ENCODE results near the gene HOXD9. TPM values are rescaled to one million over a fixed set of nuclear protein-coding genes. Genes with fewer than 3 reads are reported as not detected.

HOXD9 gene
- total RNA-seq = not detected
- polyA plus RNA-seq = not detected

DNA sequence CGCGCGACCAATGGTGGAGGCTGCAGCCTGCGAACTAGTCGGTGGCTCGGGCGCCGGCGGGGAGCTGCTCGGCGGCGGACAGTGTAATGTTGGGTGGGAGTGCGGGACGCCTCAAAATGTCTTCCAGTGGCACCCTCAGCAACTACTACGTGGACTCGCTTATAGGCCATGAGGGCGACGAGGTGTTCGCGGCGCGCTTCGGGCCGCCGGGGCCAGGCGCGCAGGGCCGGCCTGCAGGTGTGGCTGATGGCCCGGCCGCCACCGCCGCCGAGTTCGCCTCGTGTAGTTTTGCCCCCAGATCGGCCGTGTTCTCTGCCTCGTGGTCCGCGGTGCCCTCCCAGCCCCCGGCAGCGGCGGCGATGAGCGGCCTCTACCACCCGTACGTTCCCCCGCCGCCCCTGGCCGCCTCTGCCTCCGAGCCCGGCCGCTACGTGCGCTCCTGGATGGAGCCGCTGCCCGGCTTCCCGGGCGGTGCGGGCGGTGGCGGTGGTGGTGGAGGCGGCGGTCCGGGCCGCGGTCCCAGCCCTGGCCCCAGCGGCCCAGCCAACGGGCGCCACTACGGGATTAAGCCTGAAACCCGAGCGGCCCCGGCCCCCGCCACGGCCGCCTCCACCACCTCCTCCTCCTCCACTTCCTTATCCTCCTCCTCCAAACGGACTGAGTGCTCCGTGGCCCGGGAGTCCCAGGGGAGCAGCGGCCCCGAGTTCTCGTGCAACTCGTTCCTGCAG is at the start of gene HOXD9:
TSS of gene HOXD9 (plus strand) at position 37 of the 728 bp plus-strand sequence. CDS start at position 87, 50 bp downstream.
- Mint-ChIP-seq H3K4me1 (peaks cover 2 to 32% (median 14%) of the 10 kb centered on the region in 4 donors), H3K36me3 (peaks cover 0 to 6% of the 10 kb centered on the region in 2 donors), H3K9me3 (peaks cover 2 to 25% (median 9%) of the 10 kb centered on the region in 8 donors), H3K27ac (peak within 1 kb of the TSS in 2 of 7 donors; percentile 75 to 89), H3K4me3 (peak within 1 kb of the TSS; percentile 33 to 81 (median 64)), H3K27me3 (peaks cover 69 to 71% of the 10 kb centered on the region in 2 donors)
- ChIA-PET POLR2A (ENCODE audit: partially characterized antibody) (no interaction called here), CTCF (ENCODE audit: partially characterized antibody) (interaction anchor here (0.7 kb wide), 1 partner anchor 431 kb away, joined by 3 read pairs; no protein-coding TSS in a partner anchor)
- Histone ChIP-seq H3K4me3 (ENCODE audit: low read length in 2 of 2) (no peak within 1 kb of the TSS), H3K27me3 (ENCODE audit: insufficient read depth, low read length) (peaks cover 82% of the 10 kb centered on the region), H3K27ac (ENCODE audit: low read depth, low read length) (no peak within 1 kb of the TSS), H3K9me3 (ENCODE audit: control insufficient read depth in 1 of 2, low read length in 2 of 2) (no peaks in the 10 kb centered on the region), H3K36me3 (ENCODE audit: insufficient read depth, low read length) (no peaks in the 10 kb centered on the region), H3K4me1 (ENCODE audit: insufficient read depth, low read length) (peaks cover 19% of the 10 kb centered on the region)
- no peak for DNase-seq
- intact Hi-C loops (cut with micrococcal nuclease) = no loop called here

DNA sequence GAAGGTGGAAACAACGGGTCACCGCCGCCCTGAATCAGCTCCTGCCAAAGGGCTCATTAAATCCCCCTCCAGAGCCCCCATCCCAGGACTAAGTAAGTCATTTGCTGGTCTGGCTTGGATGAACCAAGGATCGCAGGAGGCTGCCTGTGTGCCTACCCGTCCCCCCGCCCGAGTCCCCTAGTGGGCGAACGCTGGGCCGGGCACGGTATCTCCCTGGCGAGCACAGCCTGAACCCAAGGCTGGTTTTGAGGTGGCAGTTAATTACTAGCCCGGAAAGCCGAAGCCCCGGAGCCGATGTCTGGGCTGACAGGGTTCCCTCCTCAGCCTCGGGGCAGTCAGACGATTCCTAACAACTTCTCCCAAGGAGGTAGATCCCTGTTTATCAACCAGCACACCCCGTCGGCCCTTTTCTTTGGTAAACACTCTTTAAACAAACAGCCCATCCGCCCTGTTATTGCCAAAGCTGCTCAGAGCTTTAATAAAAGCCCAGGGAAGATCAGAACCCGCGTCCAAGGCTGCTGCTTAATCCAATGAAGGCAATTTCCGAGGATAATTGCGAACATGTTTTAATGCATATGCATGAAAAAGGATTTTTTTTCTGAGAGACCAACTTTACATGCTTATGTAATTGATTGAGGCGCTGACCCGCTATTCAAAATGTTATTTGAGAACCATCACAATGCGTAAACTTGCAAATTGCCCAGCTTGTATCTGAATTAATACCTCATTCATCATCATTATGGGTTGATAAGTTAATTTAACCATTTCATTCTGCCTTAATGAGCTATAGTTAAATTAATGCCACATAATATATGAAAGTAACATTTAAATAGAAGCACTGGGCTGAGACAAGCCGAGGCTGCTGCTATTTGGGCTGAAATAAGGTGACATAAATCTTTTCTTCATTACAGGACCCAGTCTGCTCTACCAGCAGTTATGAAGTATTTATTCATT is 49.3 kb upstream of the HOXD9 start:
- Histone ChIP-seq H3K4me3 (ENCODE audit: low read length in 2 of 2) (no peak overlapping the region), H3K4me1 (ENCODE audit: insufficient read depth, low read length) (no peaks in the 10 kb centered on the region), H3K36me3 (ENCODE audit: insufficient read depth, low read length) (no peaks in the 10 kb centered on the region), H3K27ac (ENCODE audit: low read depth, low read length) (no peak overlapping the region), H3K27me3 (ENCODE audit: insufficient read depth, low read length) (peaks cover 83% of the 10 kb centered on the region), H3K9me3 (ENCODE audit: control insufficient read depth in 1 of 2, low read length in 2 of 2) (no peaks in the 10 kb centered on the region)
- H3K4me3 Mint-ChIP-seq = peak overlapping the region in 2 of 8 donors; percentile 11 to 17
- intact Hi-C loops (cut with micrococcal nuclease) = no loop called here
- POLR2A ChIA-PET (ENCODE audit: partially characterized antibody) = no interaction called here
- H3K9me3 Mint-ChIP-seq = peaks cover 1 to 34% (median 21%) of the 10 kb centered on the region in 8 donors
- no peaks in the 10 kb centered on the region for H3K36me3 Mint-ChIP-seq
- H3K4me1 Mint-ChIP-seq = peaks cover 0 to 12% (median under 1%) of the 10 kb centered on the region in 4 donors
- peaks cover 71 to 76% of the 10 kb centered on the region in 2 donors for H3K27me3 Mint-ChIP-seq
- CTCF ChIA-PET (ENCODE audit: partially characterized antibody) = no interaction called here
- peak overlapping the region in 2 of 7 donors; percentile 23 to 48 for H3K27ac Mint-ChIP-seq
- DNase-seq = no peak

DNA sequence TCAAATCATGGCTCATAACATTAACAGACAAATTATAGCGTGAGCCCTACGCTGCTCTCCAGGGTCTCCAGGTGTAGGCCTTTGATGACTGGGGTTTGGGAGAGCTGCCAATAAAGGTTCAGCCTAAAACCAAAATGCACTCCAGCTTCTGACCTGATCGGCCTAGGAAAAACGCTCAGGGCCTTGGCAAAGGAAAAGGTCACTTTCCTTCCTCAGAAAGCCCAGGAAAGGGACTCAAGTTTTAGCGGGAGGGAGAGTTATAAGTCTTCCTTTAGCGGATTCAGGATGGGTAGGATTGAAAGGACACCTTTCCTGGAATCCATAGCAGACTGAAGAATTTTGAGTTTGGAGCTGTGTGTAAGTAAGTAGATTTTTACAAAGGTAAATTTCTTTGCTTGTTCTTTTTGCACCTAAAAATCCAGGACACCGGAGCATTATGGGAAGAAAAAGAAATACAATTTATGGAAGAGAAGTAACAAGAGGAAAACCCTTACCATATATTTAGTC is 47.5 kb upstream of the HOXD9 start:
- intact Hi-C loops (cut with micrococcal nuclease) = loop anchor here (5.0 kb wide), 2 partner anchors 37 to 73 kb away; partner anchors contain the start of gene LNPK
- ChIA-PET POLR2A (ENCODE audit: partially characterized antibody) (no interaction called here), CTCF (ENCODE audit: partially characterized antibody) (interaction anchor here (1.0 to 1.3 kb wide), 2 partner anchors 22 to 52 kb away, joined by 3 to 4 read pairs; no protein-coding TSS in a partner anchor)
- H3K4me1 Mint-ChIP-seq = peaks cover 3 to 13% (median 8%) of the 10 kb centered on the region in 4 donors
- no peak overlapping the region for H3K4me3 ChIP-seq (ENCODE audit: low read length in 2 of 2)
- H3K27ac Mint-ChIP-seq = peak overlapping the region in 3 of 7 donors; percentile 50 to 69 (median 65)
- no peak for DNase-seq
- H3K9me3 ChIP-seq (ENCODE audit: control insufficient read depth in 1 of 2, low read length in 2 of 2) = no peaks in the 10 kb centered on the region
- H3K9me3 Mint-ChIP-seq = peaks cover 4 to 48% (median 32%) of the 10 kb centered on the region in 8 donors
- H3K36me3 Mint-ChIP-seq = peaks cover 0 to 4% of the 10 kb centered on the region in 2 donors
- H3K36me3 ChIP-seq (ENCODE audit: insufficient read depth, low read length) = no peaks in the 10 kb centered on the region
- no peaks in the 10 kb centered on the region for H3K4me1 ChIP-seq (ENCODE audit: insufficient read depth, low read length)
- peak overlapping the region in 1 of 8 donors; percentile 26 for H3K4me3 Mint-ChIP-seq
- peaks cover 69 to 73% of the 10 kb centered on the region in 2 donors for H3K27me3 Mint-ChIP-seq
- H3K27me3 ChIP-seq (ENCODE audit: insufficient read depth, low read length) = peaks cover 86% of the 10 kb centered on the region
- no peak overlapping the region for H3K27ac ChIP-seq (ENCODE audit: low read depth, low read length)

DNA sequence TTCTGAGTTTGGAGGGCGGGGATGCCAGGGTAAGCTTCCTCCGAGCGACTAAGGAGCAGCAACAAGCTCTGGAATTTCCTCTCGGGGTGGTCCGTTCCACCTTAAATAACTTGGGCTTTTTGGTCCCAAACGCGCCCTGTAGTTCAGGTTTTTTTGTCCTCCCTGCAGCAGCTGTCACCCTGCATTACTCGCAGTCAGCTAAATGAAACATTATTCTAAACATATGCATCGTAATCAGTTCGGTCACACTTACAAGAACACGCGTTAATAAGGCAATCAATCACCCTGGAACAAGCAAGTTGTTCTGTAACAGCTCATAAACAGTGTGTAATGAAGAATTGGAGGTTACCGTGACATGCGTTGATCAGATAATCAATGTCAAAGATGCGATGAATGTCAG is 47.0 kb upstream of the HOXD9 start:
- Mint-ChIP-seq H3K4me3 (peak overlapping the region in 1 of 8 donors; percentile 26), H3K27ac (peak overlapping the region in 2 of 7 donors; percentile 65 to 69), H3K36me3 (peaks cover 0 to 4% of the 10 kb centered on the region in 2 donors), H3K4me1 (peaks cover 3 to 13% (median 8%) of the 10 kb centered on the region in 4 donors), H3K9me3 (peaks cover 4 to 48% (median 32%) of the 10 kb centered on the region in 8 donors), H3K27me3 (peaks cover 64 to 68% of the 10 kb centered on the region in 2 donors)
- Histone ChIP-seq H3K4me3 (ENCODE audit: low read length in 2 of 2) (no peak overlapping the region), H3K4me1 (ENCODE audit: insufficient read depth, low read length) (no peaks in the 10 kb centered on the region), H3K36me3 (ENCODE audit: insufficient read depth, low read length) (no peaks in the 10 kb centered on the region), H3K27me3 (ENCODE audit: insufficient read depth, low read length) (peaks cover 81% of the 10 kb centered on the region), H3K27ac (ENCODE audit: low read depth, low read length) (no peak overlapping the region), H3K9me3 (ENCODE audit: control insufficient read depth in 1 of 2, low read length in 2 of 2) (no peaks in the 10 kb centered on the region)
- POLR2A ChIA-PET (ENCODE audit: partially characterized antibody) = no interaction called here
- CTCF ChIA-PET (ENCODE audit: partially characterized antibody) = interaction anchor here (1.0 to 1.3 kb wide), 2 partner anchors 22 to 51 kb away, joined by 3 to 4 read pairs; no protein-coding TSS in a partner anchor
- DNase-seq = no peak
- intact Hi-C loops (cut with micrococcal nuclease) = loop anchor here (5.0 kb wide), 2 partner anchors 37 to 73 kb away; partner anchors contain the start of gene LNPK

DNA sequence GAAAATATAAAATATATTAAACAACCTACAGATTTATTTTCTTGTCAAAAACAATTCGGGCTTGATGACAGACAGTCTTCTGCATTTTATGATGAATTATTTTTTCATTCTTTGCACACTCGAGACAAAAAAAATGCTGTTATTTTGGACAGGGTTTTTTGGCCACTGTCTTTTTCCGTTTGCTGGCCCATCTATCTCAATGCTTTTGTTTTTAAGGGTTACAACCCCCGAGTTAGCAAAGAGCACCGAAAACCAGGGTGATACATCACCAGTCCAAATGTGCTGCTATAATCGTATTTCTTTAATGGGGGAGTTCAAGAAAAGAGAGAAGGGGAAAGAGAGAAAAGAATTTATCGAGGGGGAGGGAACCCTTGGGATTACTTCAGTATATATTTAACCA is 46.5 kb upstream of the HOXD9 start:
- no peak overlapping the region for H3K27ac ChIP-seq (ENCODE audit: low read depth, low read length)
- peaks cover 63 to 64% of the 10 kb centered on the region in 2 donors for H3K27me3 Mint-ChIP-seq
- H3K4me1 Mint-ChIP-seq = peaks cover 3 to 15% (median 8%) of the 10 kb centered on the region in 4 donors
- no peak for DNase-seq
- intact Hi-C loops (cut with micrococcal nuclease) = loop anchor here (5.0 kb wide), 2 partner anchors 36 to 74 kb away; partner anchors contain the start of gene LNPK
- H3K9me3 Mint-ChIP-seq = peaks cover 4 to 53% (median 35%) of the 10 kb centered on the region in 8 donors
- H3K4me3 Mint-ChIP-seq = no peak overlapping the region
- H3K4me1 ChIP-seq (ENCODE audit: insufficient read depth, low read length) = no peaks in the 10 kb centered on the region
- H3K36me3 ChIP-seq (ENCODE audit: insufficient read depth, low read length) = no peaks in the 10 kb centered on the region
- ChIA-PET CTCF (ENCODE audit: partially characterized antibody) (no interaction called here), POLR2A (ENCODE audit: partially characterized antibody) (no interaction called here)
- H3K9me3 ChIP-seq (ENCODE audit: control insufficient read depth in 1 of 2, low read length in 2 of 2) = no peaks in the 10 kb centered on the region
- no peak overlapping the region for H3K4me3 ChIP-seq (ENCODE audit: low read length in 2 of 2)
- peaks cover 81% of the 10 kb centered on the region for H3K27me3 ChIP-seq (ENCODE audit: insufficient read depth, low read length)
- H3K36me3 Mint-ChIP-seq = peaks cover 0 to 5% of the 10 kb centered on the region in 2 donors
- peak overlapping the region in 3 of 7 donors; percentile 6 to 51 (median 26) for H3K27ac Mint-ChIP-seq

DNA sequence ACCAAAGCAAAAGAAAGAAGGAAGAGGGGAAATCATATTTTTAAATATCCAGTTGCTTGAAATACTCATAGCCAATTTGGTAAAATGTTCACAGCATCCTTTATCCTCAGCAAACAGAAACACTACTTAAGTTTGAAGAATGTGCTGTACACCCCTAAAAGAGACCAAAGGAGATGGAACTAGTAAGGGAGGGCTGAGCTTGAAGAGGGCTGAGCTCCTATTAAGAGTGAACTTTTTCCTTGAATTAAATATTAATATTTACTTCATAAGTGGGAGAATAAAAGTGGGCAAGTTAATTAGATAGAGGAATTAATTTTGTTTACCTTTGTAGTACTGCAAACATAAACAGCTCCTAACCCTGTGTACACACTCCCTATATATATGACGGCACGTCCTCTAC is 45.7 kb upstream of the HOXD9 start:
- POLR2A ChIA-PET (ENCODE audit: partially characterized antibody) = no interaction called here

More for the DNA sequence above, 45.7 kb upstream of the HOXD9 start:
- intact Hi-C loops (cut with micrococcal nuclease) = loop anchor here (5.0 kb wide), 2 partner anchors 36 to 74 kb away; partner anchors contain the start of gene LNPK
- Histone ChIP-seq H3K4me3 (ENCODE audit: low read length in 2 of 2) (no peak overlapping the region), H3K4me1 (ENCODE audit: insufficient read depth, low read length) (no peaks in the 10 kb centered on the region), H3K9me3 (ENCODE audit: control insufficient read depth in 1 of 2, low read length in 2 of 2) (no peaks in the 10 kb centered on the region), H3K36me3 (ENCODE audit: insufficient read depth, low read length) (no peaks in the 10 kb centered on the region), H3K27me3 (ENCODE audit: insufficient read depth, low read length) (peaks cover 82% of the 10 kb centered on the region), H3K27ac (ENCODE audit: low read depth, low read length) (no peak overlapping the region)
- no peak overlapping the region for H3K4me3 Mint-ChIP-seq
- peaks cover 62 to 67% of the 10 kb centered on the region in 2 donors for H3K27me3 Mint-ChIP-seq
- peaks cover 3 to 16% (median 8%) of the 10 kb centered on the region in 4 donors for H3K4me1 Mint-ChIP-seq
- no peak for DNase-seq
- H3K36me3 Mint-ChIP-seq = peaks cover 0 to 10% of the 10 kb centered on the region in 2 donors
- CTCF ChIA-PET (ENCODE audit: partially characterized antibody) = no interaction called here
- H3K9me3 Mint-ChIP-seq = peaks cover 4 to 58% (median 41%) of the 10 kb centered on the region in 8 donors
- H3K27ac Mint-ChIP-seq = peak overlapping the region in 3 of 7 donors; percentile 4 to 56 (median 6)
